Breast epithelium (tissue), 3 donors: Measurements from ENCODE around the gene LHPP.

Experiments
- POLR2A ChIP-seq: fragments of 450-650 bp; IDR thresholded peaks from one replicate; pipeline ENCODE4 v1.6.1; 2016; ENCODE audit warnings: antibody characterized with exemption, mild to moderate bottlenecking, moderate library complexity
- POLR2AphosphoS5 ChIP-seq, 3 donors: sonication (generic); formaldehyde crosslinking; IDR thresholded peaks; one replicate each; pipeline ENCODE4 v1.6.1; 2017; ENCODE audit warnings: antibody characterized with exemption in 3 of 3
- TF ChIP-seq, protein P1 (sequence below), 3 donors: fragments of 450-650 bp; IDR thresholded peaks; one replicate each; pipeline ENCODE4 v1.5.1; 2016 to 2017; ENCODE audit warnings: antibody characterized with exemption in 3 of 3, mild to moderate bottlenecking in 3 of 3, moderate library complexity in 3 of 3

DNA sequence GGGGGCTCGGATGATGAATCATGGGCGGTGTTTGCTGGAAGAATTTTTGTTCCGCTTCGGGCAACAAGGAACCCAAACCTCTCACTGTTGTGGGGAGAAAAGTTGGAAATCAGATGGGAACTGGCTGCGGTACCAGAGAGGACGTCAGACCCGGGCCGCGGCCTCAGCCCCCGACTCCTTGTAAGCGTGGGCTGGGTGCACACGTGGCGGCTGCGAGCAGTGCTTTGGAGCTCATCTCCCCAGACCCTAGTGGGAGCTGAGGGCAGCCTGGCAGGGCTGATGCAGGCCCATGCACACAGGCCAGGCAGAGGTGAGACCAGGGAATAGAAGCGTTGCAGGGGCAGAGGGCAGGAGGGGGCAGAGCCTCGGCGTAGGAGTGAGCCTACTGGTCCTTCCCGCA lies 146.1 kb downstream of the LHPP start:
- TF ChIP-seq, protein P1, sequence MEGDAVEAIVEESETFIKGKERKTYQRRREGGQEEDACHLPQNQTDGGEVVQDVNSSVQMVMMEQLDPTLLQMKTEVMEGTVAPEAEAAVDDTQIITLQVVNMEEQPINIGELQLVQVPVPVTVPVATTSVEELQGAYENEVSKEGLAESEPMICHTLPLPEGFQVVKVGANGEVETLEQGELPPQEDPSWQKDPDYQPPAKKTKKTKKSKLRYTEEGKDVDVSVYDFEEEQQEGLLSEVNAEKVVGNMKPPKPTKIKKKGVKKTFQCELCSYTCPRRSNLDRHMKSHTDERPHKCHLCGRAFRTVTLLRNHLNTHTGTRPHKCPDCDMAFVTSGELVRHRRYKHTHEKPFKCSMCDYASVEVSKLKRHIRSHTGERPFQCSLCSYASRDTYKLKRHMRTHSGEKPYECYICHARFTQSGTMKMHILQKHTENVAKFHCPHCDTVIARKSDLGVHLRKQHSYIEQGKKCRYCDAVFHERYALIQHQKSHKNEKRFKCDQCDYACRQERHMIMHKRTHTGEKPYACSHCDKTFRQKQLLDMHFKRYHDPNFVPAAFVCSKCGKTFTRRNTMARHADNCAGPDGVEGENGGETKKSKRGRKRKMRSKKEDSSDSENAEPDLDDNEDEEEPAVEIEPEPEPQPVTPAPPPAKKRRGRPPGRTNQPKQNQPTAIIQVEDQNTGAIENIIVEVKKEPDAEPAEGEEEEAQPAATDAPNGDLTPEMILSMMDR (IDR thresholded peaks at IDR 0.05) = no peak
- TF ChIP-seq POLR2A = no peak
- TF ChIP-seq POLR2AphosphoS5 (IDR thresholded peaks at IDR 0.05) = no peak
